PC-9 (cell line): Measurements from ENCODE around the gene CREM.

Experiments
- EZH2 ChIP-seq: fragments of 200-600 bp; sonication (generic); IDR thresholded peaks from 2 replicates; pipeline ENCODE4 v1.8.0; 2017; ENCODE audit warnings: antibody characterized with exemption, low read depth
- TF ChIP-seq, protein P1 (sequence below): fragments of 200-600 bp; sonication (generic); conservative IDR thresholded peaks from 2 replicates; pipeline ENCODE4 v1.6.1; 2017; ENCODE audit warnings: mixed run types, antibody characterized with exemption, mild to moderate bottlenecking, moderate library complexity

- TF ChIP-seq EZH2 = no peak
- TF ChIP-seq, protein P1, sequence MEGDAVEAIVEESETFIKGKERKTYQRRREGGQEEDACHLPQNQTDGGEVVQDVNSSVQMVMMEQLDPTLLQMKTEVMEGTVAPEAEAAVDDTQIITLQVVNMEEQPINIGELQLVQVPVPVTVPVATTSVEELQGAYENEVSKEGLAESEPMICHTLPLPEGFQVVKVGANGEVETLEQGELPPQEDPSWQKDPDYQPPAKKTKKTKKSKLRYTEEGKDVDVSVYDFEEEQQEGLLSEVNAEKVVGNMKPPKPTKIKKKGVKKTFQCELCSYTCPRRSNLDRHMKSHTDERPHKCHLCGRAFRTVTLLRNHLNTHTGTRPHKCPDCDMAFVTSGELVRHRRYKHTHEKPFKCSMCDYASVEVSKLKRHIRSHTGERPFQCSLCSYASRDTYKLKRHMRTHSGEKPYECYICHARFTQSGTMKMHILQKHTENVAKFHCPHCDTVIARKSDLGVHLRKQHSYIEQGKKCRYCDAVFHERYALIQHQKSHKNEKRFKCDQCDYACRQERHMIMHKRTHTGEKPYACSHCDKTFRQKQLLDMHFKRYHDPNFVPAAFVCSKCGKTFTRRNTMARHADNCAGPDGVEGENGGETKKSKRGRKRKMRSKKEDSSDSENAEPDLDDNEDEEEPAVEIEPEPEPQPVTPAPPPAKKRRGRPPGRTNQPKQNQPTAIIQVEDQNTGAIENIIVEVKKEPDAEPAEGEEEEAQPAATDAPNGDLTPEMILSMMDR = no peak
Observed at GRCh38 chr10:35200487-35200886, 73.8 kb downstream of the CREM start.
